Left renal pelvis (tissue), 4 donors: ENCODE results near the gene IGF2BP1. TPM values are rescaled to one million over a fixed set of nuclear protein-coding genes. Genes with fewer than 3 reads are reported as not detected.
"Not testable (repeated sequence)": the region's sequence is repeated elsewhere in the genome, so short reads cannot be mapped to it uniquely, and the experiment has no call there.

ENCODE experiments used
- DNase-seq, 4 donors: peaks; one replicate each; pipeline ENCODE4 v3.0.0-alpha.2; 2013; ENCODE audit warnings: low read depth in 4 of 4, low spot score in 3 of 4
- polyA plus RNA-seq, 4 donors: library from polyadenylated mRNA; unstranded; fragments of 120-200 nt; gene quantifications; one replicate each; pipeline ENCODE4 v1.2.1, GENCODE V29; 2013; ENCODE audit not compliant: insufficient read length in 4 of 4

IGF2BP1 gene
- polyA plus RNA-seq, 4 donors = 5.7 to 26.7 (median 20.0) TPM

- DNase-seq = no peak
Observed at GRCh38 chr17:49016775-49017463, 19.7 kb downstream of the IGF2BP1 start.

GRCh38 chr17:49018116-49018612 is 21.0 kb downstream of the IGF2BP1 start:
- no peak for DNase-seq

- DNase-seq = no peak
Observed at GRCh38 chr17:49018748-49019147, 21.6 kb downstream of the IGF2BP1 start.

GRCh38 chr17:49020609-49021008 is 23.4 kb downstream of the IGF2BP1 start:
- DNase-seq = no peak

- no peak for DNase-seq
Observed at GRCh38 chr17:49021095-49021767, 24.0 kb downstream of the IGF2BP1 start.

- DNase-seq = no peak
Observed at GRCh38 chr17:49021768-49022103, 24.6 kb downstream of the IGF2BP1 start.

- DNase-seq = no peak
Observed at GRCh38 chr17:49022391-49022941, 25.3 kb downstream of the IGF2BP1 start.

GRCh38 chr17:49024523-49024922 is 27.3 kb downstream of the IGF2BP1 start:
- no peak for DNase-seq

- DNase-seq = not testable (repeated sequence)
Observed at GRCh38 chr17:49026447-49026846, 29.3 kb downstream of the IGF2BP1 start.

GRCh38 chr17:49028271-49028670 is 31.1 kb downstream of the IGF2BP1 start:
- no peak for DNase-seq

- no peak for DNase-seq
Observed at GRCh38 chr17:49029801-49030200, 32.6 kb downstream of the IGF2BP1 start.

- peak in 1 of 4 donors; percentile 70 for DNase-seq
Observed at GRCh38 chr17:49031965-49032928, 35.1 kb downstream of the IGF2BP1 start.

- DNase-seq = no peak
Observed at GRCh38 chr17:49035470-49036269, 38.5 kb downstream of the IGF2BP1 start.

- no peak for DNase-seq
Observed at GRCh38 chr17:49036270-49036626, 39.1 kb downstream of the IGF2BP1 start.

GRCh38 chr17:49038138-49038537 is 41.0 kb downstream of the IGF2BP1 start:
- DNase-seq = no peak

- no peak for DNase-seq
Observed at GRCh38 chr17:49038544-49038943, 41.4 kb downstream of the IGF2BP1 start.

- DNase-seq = not testable (repeated sequence)
Observed at GRCh38 chr17:49039518-49039917, 42.3 kb downstream of the IGF2BP1 start.

- DNase-seq = no peak
Observed at GRCh38 chr17:49041527-49041926, 44.3 kb downstream of the IGF2BP1 start.

GRCh38 chr17:49045376-49045775 is 48.2 kb downstream of the IGF2BP1 start:
- no peak for DNase-seq

- no peak for DNase-seq
Observed at GRCh38 chr17:49046912-49047311, 49.7 kb downstream of the IGF2BP1 start.
